Smooth muscle cell (in vitro differentiated cells): ENCODE results near the gene GJA1. TPM values are rescaled to one million over a fixed set of nuclear protein-coding genes. Genes with fewer than 3 reads are reported as not detected.
A peak's percentile ranks its signal among the peaks of the same experiment; 100 is the strongest.

ENCODE experiments used
- DNase-seq: peaks from one replicate; lab custom pipeline; 2025; ENCODE audit not compliant: unreplicated experiment; lab: John Stamatoyannopoulos, UW
- H2AFZ ChIP-seq: fragments of 200-600 bp; sonication (generic); 2 replicates; pipeline ENCODE4 v1.6.0; 2016; ENCODE audit warnings: antibody characterized with exemption, low read depth, mild to moderate bottlenecking
- H3F3A ChIP-seq: fragments of 200-600 bp; sonication (generic); 2 replicates; pipeline ENCODE4 v1.6.0; 2017; ENCODE audit warnings: antibody characterized with exemption, low read depth
- H3K27ac ChIP-seq: fragments of 200-600 bp; sonication (generic); 2 replicates; pipeline ENCODE4 v1.5.1; 2016; ENCODE audit warnings: low read depth, mild to moderate bottlenecking
- H3K27me3 ChIP-seq: fragments of 200-600 bp; sonication (generic); 2 replicates; pipeline ENCODE4 v1.6.1; 2016; ENCODE audit warnings: low read depth, mild to moderate bottlenecking
- H3K36me3 ChIP-seq: fragments of 200-600 bp; sonication (generic); 2 replicates; pipeline ENCODE4 v1.5.1; 2016; ENCODE audit warnings: low read depth
- H3K4me1 ChIP-seq: fragments of 200-600 bp; sonication (generic); 2 replicates; pipeline ENCODE4 v1.5.1; 2016; ENCODE audit warnings: low read depth
- H3K4me2 ChIP-seq: fragments of 200-600 bp; sonication (generic); 2 replicates; pipeline ENCODE4 v1.6.0; 2016; ENCODE audit warnings: mild to moderate bottlenecking
- H3K4me3 ChIP-seq: fragments of 200-600 bp; sonication (generic); 2 replicates; pipeline ENCODE4 v1.5.1; 2016; ENCODE audit warnings: mild to moderate bottlenecking
- H3K79me2 ChIP-seq: fragments of 200-600 bp; sonication (generic); 2 replicates; pipeline ENCODE4 v1.6.0; 2016; ENCODE audit warnings: low read depth, mild to moderate bottlenecking
- H3K9ac ChIP-seq: fragments of 200-600 bp; sonication (generic); 2 replicates; pipeline ENCODE4 v1.6.0; 2016; ENCODE audit warnings: low read depth
- H3K9me3 ChIP-seq: fragments of 200-600 bp; sonication (generic); replicated peaks from 2 replicates; pipeline ENCODE4 v1.5.1; 2016; ENCODE audit warnings: low read depth
- H4K20me1 ChIP-seq: fragments of 200-600 bp; sonication (generic); 2 replicates; pipeline ENCODE4 v1.6.0; 2016; ENCODE audit warnings: low read depth
- CTCF ChIP-seq: fragments of 200-600 bp; sonication (generic); IDR thresholded peaks from 2 replicates; pipeline ENCODE4 v1.5.1; 2017; ENCODE audit warnings: borderline replicate concordance, mild to moderate bottlenecking, antibody characterized with exemption; ENCODE audit not compliant: insufficient read depth, poor library complexity, severe bottlenecking
- WGBS: methylation state at CpG from one replicate; pipeline ENCODE4 v1.1.7; 2016; ENCODE audit warnings: low lambda C conversion rate; 5-methylcytosine and 5-hydroxymethylcytosine counted together
- polyA plus RNA-seq: library from polyadenylated mRNA; unstranded; fragments of >200 nt; fragmentation: Nextera tagmentation; extraction: Ambion mirVana; gene quantifications from 2 replicates; pipeline ENCODE4 v1.2.1, GENCODE V29; 2016
- total RNA-seq: library from RNA; depleted of rRNA; stranded (reverse); fragments of >200 nt; gene quantifications from 2 replicates; pipeline ENCODE4 v1.2.3, GENCODE V29; 2014

The GJA1 gene
- total and polyA plus RNA-seq, 2 experiments from 2014 or later, result 204 to 834 TPM

GRCh38 chr6:121463087-121463486 lies 27.6 kb downstream of the GJA1 start:
- no peak overlapping the region for H3K4me2 ChIP-seq
- H3F3A ChIP-seq, result no peaks in the 10 kb centered on the region
- no peaks in the 10 kb centered on the region for H3K27me3 ChIP-seq
- no peaks in the 10 kb centered on the region for H3K79me2 ChIP-seq
- 95% methylated on average over 3 of the region's 3 CpGs for WGBS
- no peak overlapping the region for H3K9ac ChIP-seq
- H4K20me1 ChIP-seq, result no peaks in the 10 kb centered on the region
- H3K4me3 ChIP-seq, result no peak overlapping the region
- TF ChIP-seq CTCF, result no peak
- DNase-seq, result no peak
- H3K9me3 ChIP-seq, result no peaks in the 10 kb centered on the region
- no peak overlapping the region for H2AFZ ChIP-seq
- no peaks in the 10 kb centered on the region for H3K36me3 ChIP-seq
- no peak overlapping the region for H3K27ac ChIP-seq
- H3K4me1 ChIP-seq, result no peaks in the 10 kb centered on the region

GRCh38 chr6:121465101-121465500 lies 29.7 kb downstream of the GJA1 start:
- H3F3A ChIP-seq, result no peaks in the 10 kb centered on the region
- no peaks in the 10 kb centered on the region for H3K27me3 ChIP-seq
- no peak overlapping the region for H3K27ac ChIP-seq
- no peaks in the 10 kb centered on the region for H3K9me3 ChIP-seq
- no peak for DNase-seq
- H3K4me3 ChIP-seq, result no peak overlapping the region
- H4K20me1 ChIP-seq, result no peaks in the 10 kb centered on the region
- no peaks in the 10 kb centered on the region for H3K4me1 ChIP-seq
- no peaks in the 10 kb centered on the region for H3K36me3 ChIP-seq
- H3K4me2 ChIP-seq, result no peak overlapping the region
- 95% methylated on average over 6 of the region's 6 CpGs for WGBS
- no peak overlapping the region for H3K9ac ChIP-seq
- TF ChIP-seq CTCF, result no peak
- H2AFZ ChIP-seq, result peak overlapping the region; percentile 27
- H3K79me2 ChIP-seq, result no peaks in the 10 kb centered on the region

- Histone ChIP-seq H3K36me3 (no peaks in the 10 kb centered on the region), H3F3A (no peaks in the 10 kb centered on the region), H3K27ac (no peak overlapping the region), H2AFZ (no peak overlapping the region), H3K4me2 (no peak overlapping the region), H3K9ac (no peak overlapping the region), H3K79me2 (no peaks in the 10 kb centered on the region), H4K20me1 (no peaks in the 10 kb centered on the region), H3K9me3 (no peaks in the 10 kb centered on the region), H3K27me3 (no peaks in the 10 kb centered on the region), H3K4me1 (no peaks in the 10 kb centered on the region), H3K4me3 (no peak overlapping the region)
- 62% methylated on average over 21 of the region's 21 CpGs for WGBS
- no peak for TF ChIP-seq CTCF
- DNase-seq, result no peak
Measured at GRCh38 chr6:121479486-121480098, 44.1 kb downstream of the GJA1 start.

GRCh38 chr6:121480099-121480713 lies 44.8 kb downstream of the GJA1 start:
- no peaks in the 10 kb centered on the region for H3K9me3 ChIP-seq

More at GRCh38 chr6:121480099-121480713, 44.8 kb downstream of the GJA1 start:
- H3K4me1 ChIP-seq, result peaks cover 6% of the 10 kb centered on the region
- no peak overlapping the region for H3K4me3 ChIP-seq
- DNase-seq, result no peak
- H4K20me1 ChIP-seq, result no peaks in the 10 kb centered on the region
- no peak overlapping the region for H3K9ac ChIP-seq
- H3K4me2 ChIP-seq, result no peak overlapping the region
- H3K36me3 ChIP-seq, result no peaks in the 10 kb centered on the region
- H2AFZ ChIP-seq, result no peak overlapping the region
- H3F3A ChIP-seq, result no peaks in the 10 kb centered on the region
- peak overlapping the region; percentile 81 for H3K27ac ChIP-seq
- H3K79me2 ChIP-seq, result no peaks in the 10 kb centered on the region
- TF ChIP-seq CTCF, result no peak
- no peaks in the 10 kb centered on the region for H3K27me3 ChIP-seq
- 85% methylated on average over 18 of the region's 18 CpGs for WGBS
